GM08714 (cell line): ENCODE measurements around the gene PRODH.
"Not testable (repeated sequence)": the region's sequence is repeated elsewhere in the genome, so short reads cannot be mapped to it uniquely, and the experiment has no call there.

Experiments
- H3K4me3 ChIP-seq: fragments of 200-500 bp; sonication (Bioruptor generic); 2 replicates; pipeline ENCODE4 v1.5.1; 2014; ENCODE audit warnings: mild to moderate bottlenecking, low read length, inconsistent platforms
- ZNF274 ChIP-seq: IDR thresholded peaks from 2 replicates; pipeline ENCODE4 v1.6.1; 2012; ENCODE audit warnings: mild to moderate bottlenecking, low read depth, low read length

Gene PRODH

GRCh38 chr22:18888115-18888514, 48.0 kb downstream of the PRODH start:
- no peak for TF ChIP-seq ZNF274
- H3K4me3 ChIP-seq = no peak overlapping the region

DNA sequence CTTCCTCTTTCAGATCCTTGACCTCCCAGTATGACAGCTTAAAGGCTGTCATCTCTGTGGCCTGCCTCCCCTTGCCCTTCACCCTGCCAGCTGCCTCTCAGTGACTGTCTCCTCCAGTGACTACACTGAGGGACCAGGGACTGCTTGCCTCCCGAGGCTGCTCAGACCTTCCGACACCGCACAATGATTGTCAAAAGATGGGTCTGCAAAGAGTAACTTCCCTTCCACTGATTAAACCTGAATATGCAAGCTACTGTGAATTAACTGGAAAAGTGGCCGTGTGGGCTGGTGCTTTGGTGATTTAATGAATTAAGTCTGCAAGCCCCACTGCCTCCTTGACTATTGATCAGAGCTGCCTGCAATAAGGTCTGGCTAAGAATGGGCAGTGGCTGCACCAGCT, 51.6 kb downstream of the PRODH start:
- H3K4me3 ChIP-seq = not testable (repeated sequence)

- H3K4me3 ChIP-seq = not testable (repeated sequence)
Measured at GRCh38 chr22:18881260-18881659, 54.8 kb downstream of the PRODH start.
